Inflammatory macrophage (primary cell): Measurements from ENCODE around the gene FLII.
"Not testable (repeated sequence)": the region's sequence is repeated elsewhere in the genome, so short reads cannot be mapped to it uniquely, and the experiment has no call there.

Source experiments
- DNase-seq, 2 donors: peaks; one replicate each; pipeline ENCODE4 v3.0.0-alpha.2; 2020 to 2022
- total RNA-seq, 18 experiments: gene quantifications; one replicate each; lab custom pipeline; 2026; ENCODE audit warnings: mixed read lengths in 6 of 18, inconsistent platforms in 2 of 18; lab: John Stamatoyannopoulos, UW

The FLII gene
- total RNA-seq, result 223 to 533 (median 336) reads per million in 18 experiments

DNA sequence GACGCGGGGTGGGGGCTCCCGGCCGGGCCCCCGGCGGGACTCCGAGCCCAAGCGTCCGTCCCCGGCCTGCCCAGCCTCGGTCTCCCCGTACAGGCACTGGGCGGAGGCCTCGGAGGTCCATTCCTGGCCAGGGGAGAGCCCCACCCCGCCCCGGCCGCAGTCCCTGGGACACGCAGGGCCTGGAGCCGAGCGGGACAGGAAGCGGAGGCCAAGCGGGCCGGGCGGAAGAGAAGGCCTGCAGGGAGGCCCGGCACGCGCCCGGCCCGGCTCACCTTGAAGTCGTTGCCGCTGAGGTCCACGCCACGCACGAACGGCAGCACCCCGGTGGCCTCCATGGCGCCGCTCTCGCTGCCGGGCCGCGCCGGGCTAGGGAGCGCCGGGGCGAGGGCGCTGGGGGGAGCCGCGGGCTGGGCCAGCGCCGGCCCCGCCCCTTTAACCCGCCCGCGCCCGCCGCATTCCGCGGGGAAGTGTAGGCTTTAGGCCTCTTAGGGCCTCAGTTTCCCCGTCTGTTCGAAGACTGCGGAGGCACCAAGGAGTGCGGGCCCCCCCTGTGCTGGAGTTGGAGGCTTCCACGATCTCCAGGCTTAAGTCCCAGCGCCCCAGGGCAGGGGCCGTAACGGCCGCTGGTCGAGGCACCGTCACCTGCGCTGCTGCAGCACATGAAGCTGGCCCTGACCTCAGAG lies at the start of gene FLII:
Gene FLII (minus strand): TSS at position 383 of the 683 bp plus-strand sequence. CDS start 48 bp downstream, at position 335.
- peak; percentile 37 to 60 for DNase-seq

DNA sequence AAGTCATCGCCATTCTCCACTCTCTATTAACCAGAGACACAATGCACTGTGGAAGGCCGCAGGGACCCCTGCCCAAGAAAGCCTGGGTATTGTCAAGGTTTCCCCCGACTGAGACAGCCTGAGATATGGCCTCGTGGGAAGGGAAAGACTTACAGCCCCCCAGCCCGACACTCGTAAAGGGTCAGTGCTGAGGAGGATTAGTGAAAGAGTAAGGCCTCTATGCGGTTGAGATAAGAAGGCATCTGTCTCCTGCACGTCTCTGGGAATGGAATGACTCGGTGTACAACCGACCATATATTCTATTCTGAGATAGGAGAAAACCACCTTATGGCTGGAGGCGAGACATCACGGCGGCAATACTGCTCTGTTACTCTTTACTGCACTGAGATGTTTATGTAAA lies 44.7 kb upstream of the FLII start:
- DNase-seq, result not testable (repeated sequence)

DNA sequence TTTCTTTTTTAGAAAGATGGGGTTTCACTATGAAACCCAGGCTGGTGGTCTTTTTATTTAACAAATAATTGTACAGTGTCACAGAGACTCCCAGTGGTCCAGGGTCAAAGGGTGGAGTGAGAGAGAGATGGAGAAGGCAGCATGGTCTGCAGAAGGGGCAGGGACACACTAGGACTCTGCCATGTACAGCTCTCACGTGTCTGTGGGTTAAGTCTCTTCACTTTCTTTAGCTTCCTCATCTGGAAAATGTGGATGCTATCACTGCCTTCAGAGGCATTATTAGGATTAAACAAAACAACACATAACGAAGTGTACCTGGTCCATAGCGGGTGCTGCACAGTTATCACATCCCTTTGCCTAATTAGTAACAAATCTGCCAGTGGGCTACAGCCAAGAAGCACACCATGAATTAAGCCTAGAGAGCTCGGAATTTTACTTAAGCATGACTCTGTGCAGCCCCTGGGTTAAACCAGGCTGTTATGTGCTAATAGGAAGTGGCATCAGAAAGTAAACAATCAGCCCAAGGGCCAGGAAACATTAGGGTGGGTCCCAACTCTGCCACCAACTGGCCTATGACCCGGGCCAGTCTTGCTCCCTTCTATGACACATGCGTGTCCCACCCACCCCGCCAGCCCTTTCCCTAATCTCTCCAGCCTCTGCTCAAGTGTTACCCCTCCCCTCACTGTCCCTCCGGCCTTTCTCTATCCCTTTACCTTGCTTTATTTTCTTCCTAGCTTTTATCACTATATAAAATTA lies 42.4 kb upstream of the FLII start:
- peak; percentile 39 to 65 for DNase-seq

DNA sequence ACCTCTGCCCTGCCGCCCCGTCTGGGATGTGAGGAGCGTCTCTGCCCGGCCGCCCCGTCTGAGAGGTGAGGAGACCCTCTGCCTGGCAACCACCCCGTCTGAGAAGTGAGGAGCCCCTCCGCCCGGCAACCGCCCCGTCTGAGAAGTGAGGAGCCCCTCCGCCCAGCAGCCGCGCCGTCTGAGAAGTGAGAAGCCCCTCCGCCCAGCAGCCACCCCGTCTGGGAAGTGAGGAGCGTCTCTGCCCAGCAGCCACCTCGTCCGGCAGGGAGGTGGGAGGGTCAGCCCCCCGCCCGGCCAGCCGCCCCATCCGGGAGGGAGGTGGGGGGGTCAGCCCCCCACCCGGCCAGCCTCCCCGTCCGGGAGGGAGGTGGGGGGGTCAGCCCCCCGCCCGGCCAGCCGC lies 39.5 kb upstream of the FLII start:
- not testable (repeated sequence) for DNase-seq

DNA sequence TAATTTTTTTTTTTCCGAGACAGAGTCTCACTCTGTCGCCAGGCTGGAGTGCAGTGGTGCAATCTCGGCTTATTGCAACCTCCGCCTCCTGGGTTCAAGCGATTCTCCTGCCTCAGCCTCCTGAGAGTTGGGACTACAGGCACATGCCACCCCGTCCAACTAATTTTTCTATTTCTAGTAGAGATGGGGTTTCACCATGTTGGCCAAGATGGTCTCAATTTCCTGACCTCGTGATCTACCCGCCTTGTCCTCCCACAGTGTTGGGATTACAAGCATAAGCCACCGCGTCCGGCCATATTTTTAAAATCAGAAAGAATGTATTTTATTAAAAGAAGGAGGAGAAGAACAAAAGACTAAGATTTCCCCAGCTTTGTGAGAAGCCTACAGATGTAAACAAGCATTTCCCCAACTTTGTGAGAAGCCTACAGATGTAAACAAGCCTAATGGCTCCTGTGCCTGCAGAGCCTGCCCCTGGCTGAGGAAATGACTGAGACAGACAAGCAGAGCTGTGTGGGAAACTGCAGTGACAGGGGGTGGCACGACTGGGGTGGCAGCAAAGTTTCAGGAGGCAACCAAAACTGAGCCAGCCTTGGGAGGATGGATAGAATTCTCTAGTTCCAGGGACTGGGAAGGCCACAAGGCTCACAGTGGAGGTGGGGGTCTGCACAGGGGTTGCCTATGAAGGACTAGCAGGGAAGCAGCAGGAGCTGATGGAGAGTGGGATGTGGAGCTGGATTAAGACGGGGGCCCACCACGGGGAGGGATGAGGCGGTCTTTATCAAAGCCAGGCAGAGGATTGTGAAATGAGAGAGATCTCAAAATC lies 33.4 kb upstream of the FLII start:
- no peak for DNase-seq

DNA sequence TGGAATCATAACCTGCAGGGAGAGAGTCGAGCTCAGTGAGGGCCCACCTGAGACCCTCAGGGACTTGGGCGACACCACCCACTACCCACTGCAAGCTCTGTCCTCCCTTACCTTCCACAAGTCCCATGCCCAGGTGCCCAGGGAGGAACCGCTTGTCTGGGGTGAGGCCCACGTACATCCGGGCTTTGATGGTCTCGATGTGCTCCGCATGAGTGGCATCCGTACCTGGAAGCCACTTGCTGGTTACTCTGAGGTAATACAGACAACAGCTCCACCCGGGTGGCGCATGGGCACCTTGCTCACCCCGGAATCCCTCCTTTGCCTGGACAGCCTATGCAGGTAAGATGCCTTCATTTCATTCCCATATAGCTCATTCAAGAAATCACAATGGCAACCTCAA lies 26.8 kb upstream of the FLII start:
- DNase-seq, result no peak

DNA sequence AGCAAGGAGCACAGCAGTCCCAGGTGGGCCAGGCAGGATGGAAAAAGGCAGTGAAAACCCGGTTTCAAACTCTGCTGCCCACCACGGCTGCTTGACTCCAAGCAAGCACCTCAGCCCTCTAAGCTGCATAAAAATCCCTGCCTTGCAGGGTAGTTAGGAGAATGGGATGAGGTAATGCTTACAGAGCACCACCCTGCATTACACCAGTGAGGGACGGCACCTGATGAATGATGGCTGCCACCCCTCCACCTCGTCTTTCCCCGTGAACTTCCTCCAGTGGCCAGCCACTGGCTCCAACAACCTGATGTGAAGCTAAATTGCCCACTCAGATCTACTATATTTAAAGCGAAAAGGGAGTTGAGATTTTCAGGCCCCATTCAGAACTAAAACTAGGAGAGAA lies 23.2 kb upstream of the FLII start:
- DNase-seq, result no peak

DNA sequence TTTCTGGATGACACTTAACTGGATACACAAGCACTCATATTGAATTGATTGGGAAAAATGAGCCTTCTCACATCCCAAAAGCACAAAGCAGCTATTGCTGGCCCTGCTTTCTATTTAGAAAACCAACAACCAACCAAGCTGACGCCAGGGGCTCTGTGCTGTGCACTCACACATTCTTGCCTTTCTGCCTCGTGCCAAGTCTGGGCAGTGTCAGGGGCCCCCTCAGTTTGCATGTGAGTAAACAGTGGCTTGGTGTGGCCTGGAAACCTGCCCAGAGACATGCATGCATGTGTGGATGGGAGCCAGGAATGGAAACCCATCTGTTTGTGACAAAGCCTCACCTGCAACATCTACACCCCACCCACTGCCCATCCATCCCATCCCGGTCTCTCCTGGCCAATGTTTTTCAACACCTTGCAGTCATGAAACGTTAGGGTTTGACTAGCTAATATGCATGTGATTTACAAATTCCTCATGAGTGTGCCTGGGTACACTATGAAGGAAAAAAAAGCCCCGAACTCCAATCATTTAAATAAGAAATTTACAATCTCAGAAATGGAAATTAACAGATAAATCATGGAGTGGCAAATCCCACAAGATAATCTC lies 22.3 kb upstream of the FLII start:
- no peak for DNase-seq

DNA sequence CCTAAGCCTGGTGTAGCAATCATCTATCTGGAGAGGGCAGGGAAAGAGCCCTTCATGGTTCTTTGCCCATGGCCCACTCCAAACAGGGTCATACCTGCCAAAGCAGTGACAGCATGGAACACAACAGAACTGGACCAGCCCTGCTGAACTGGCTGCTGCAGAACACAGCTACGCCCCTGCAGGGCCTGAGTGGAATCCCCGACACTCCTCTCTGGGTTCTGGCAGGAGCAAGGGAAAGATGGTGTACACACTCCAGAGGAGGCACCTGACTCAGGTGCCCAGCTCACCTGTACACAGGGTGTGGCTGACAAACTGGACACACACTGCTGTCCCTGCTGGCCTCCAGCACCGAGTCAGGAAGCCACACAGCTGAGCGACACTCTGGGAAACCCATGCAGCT lies 21.7 kb upstream of the FLII start:
- no peak for DNase-seq

DNA sequence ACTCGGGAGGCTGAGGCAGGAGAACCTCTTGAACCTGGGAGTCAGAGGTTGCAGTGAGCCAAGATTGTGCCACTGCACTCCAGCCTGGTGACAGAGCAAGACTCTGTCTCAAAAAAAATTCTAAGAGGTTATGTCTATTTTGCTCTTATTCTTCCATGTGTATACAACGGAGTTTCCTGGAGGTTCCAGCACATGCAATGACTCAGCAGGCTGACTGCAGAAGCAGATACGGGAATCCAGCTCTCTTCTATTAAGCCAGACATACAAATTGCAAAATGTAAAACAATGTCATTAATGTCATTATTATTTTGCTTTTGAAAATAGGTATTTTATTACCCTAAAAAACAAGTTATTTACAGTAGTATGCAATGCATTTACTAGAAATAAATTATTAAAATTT lies 20.3 kb upstream of the FLII start:
- DNase-seq, result no peak

DNA sequence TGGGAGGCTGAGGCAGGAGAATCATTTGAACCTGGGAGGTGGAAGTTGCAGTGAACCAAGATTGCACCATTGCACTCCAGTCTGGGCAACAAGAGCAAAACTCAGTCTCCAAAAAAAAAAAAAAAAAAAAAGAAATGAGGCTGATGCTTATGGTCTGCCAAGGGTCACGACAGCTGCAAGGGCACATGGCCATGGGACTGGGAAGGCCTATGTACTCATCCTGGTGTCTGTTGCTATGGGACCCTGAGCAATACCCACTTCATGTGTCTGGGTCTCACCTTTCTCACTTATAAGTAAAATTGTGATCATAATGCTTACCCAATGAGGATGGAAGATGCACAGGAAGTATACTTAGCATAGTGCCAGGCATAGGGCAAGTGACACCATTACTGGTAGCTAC lies 18.5 kb upstream of the FLII start:
- DNase-seq, result no peak

DNA sequence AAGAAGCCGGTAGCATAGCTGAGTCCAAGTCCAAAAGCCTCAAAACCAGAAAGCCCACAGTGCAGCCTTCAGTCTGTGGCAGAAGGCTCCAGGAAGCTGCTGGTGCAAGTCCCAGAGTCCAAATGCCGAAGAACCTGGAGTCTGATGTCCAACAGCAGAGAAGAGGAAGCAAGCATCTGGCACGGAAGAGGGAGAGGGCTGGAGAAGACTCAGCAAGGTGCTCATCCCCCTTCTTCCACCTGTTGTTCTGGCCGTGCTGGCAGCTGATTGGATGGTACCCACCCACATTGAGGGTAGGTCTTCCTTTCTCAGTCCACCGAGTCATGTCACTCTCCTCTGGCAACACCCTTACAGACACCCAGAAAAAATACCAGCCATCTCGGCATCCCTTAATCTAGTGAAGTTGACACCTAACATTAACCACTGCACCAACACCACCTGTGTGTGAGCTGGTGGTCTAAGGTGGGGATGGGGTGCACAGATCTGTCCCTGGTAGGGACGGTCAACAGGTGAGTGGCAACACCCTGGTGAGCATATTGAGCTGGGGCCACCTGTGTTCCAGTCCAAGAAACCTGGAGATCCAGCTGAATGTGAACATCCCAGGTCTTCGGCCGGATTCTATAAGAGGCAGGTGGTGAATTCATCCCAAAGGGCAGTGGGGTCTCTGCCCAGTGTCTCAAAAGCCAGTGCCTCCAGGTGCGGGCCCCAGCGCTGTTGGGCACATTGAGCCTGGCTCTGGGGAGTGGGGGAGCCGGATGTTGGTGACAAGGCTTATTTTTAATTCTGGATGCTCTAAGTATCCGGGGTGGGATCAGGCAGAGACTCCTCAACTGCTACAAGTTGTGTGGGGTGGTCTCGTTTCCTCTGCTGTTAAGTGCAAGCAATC lies 11.8 kb upstream of the FLII start:
- DNase-seq, result no peak

DNA sequence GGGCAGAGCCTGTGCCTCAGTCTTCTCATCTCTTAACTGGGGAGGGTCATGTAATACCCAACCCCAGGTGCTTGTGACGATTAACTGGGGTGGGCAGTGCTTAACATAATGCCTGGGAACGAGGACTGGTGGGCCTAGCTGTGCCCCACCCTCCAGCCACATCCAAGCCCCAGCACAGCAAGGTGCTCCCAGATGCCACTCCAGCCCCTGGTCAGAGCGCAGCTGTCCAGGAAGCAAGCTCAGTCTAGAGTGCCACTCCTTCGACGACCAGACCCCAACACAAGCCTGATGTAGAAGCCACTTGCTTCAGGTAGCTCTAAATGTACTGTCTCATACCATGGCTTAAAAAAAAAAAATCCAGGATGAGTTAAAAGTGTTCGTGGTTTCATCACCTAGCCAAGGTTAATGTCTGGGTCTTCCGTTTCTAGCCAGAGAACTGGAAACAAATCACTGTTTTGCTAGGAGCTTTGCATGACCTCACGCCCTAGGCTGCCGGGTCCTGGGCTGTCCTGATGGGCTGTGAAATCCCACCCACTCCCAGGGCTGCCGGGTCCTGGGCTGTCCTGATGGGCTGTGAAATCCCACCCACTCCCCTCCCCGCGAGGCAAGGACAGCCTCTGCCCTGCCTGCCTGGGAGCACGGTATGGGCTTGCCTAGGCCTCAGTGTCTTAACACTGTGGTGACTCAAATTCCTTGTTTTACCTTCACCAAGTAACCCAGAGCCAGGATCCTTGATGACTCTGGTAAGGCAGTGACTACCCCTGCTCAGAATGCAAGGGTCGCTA lies 9.6 kb upstream of the FLII start:
- DNase-seq, result no peak

DNA sequence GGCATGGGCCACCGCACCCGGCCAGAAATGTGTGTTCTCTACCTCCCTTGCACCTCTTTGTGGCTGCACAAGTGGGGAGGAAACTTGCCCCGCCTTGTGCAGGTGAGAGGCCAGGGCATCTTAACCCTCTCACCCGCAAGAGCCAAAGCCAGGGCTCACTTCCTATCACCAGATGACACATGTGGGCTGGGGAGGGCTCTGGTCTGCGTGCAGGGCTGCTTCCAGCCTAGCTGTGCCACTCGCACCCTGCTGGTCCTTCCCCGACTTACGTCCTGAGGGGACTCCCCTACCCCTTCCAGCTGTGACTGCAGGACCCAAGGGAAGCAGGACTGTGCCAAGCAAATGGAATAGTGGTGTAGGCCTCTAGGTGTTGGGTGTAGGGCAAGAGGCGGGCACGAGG lies 8.8 kb upstream of the FLII start:
- DNase-seq, result no peak

DNA sequence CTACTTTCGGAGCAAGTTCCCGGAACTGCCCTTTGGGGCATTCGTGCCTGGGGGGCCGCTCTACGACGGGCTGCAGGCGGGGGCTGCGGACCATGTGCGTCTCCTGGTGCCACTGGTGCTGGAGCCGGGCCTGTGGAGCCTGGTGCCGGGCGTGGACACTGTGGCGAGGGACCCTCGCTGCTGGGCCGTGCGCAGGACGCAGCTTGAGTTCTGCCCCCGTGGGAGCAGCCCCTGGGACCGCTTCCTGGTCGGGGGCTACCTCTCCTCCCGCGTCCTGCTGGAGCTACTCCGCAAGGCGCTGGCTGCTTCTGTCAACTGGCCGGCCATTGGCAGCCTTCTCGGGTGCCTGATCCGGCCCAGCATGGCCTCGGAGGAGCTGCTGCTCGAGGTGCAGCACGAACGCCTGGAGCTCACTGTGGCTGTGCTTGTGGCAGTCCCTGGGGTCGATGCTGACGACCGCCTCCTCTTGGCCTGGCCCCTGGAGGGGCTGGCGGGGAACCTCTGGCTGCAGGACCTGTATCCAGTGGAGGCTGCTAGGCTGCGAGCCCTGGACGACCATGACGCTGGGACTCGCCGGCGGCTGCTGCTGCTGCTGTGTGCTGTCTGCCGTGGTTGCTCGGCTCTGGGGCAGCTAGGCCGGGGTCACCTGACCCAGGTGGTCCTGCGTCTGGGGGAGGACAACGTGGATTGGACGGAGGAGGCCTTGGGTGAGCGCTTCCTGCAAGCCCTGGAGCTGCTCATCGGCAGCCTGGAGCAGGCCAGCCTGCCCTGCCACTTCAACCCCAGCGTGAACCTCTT lies 5.5 kb upstream of the FLII start:
- no peak for DNase-seq

DNA sequence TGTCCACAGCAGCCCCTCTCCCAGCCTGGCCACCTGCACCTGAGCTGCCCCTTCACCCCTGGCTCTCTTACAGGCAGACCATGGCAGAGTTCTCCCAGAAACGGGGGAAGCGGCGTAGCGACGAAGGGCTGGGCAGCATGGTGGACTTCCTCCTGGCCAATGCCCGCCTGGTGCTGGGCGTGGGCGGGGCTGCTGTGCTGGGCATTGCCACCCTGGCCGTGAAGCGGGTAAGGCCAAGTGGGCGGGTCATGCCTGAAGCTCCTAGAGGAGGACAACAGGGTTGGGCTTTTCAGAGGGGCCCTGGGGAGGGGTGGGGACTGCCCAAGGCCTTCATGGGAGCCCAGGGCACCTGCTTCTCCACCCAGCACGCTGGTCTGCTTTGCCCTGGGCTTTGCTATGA lies 4.1 kb upstream of the FLII start:
- no peak for DNase-seq

DNA sequence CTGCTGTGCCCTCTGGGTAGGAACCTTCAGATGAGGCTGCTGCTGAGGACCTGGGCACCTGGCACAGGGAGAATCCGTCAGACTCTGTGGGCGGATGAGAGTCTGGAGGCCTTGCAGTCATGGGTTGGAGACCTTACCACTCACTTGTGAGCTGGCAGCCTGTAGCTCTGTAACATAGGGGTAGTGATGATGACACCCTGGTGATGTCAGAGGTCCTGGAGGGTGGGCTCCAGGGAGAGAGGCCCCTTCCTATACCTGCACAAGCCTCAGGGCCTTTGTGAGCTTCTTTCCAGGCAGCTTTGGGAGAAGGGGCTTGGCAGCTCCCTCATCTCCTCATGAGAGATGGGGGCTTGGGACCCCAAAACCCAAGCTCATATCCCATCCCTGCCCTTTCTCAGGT lies 3.6 kb upstream of the FLII start:
- DNase-seq, result no peak

DNA sequence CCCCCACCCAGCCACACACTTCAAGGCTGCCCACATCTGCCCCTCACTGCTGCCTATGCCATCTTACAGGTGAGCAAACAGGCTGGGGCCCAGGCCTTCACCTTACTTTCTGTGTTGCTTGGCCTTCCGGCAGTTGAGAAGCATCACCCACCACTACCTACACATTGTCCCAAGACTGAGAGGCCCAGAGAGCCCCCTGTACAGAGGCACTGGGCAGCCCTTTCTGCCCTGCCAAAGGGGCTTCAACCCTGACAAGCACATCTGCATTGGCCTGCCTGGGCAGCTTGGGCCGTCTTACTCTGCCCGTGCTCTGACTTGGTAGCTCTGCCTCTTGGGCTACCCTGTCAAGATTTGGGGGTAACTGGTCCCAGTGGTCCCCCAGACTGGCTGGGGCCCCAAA lies 3.1 kb upstream of the FLII start:
- no peak for DNase-seq

DNA sequence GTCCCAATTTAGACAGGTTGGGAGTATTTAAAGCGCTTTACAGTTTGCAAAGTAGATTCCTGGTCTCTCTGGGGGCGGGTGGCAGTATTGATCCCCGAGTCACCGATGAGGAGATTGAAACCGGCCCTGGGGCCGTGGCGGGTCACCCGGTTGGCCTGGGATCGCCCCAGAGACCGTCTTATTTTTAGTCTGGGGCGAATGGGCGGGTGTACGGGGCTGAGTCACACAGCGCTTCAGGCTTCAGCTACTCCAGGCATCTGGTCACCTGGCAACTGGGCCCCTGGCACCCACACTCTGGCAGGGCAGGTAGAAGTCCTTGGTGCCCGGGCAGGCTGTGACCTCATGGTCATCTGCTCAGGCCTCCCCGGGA lies 2.6 kb upstream of the FLII start:
- DNase-seq, result peak; percentile 11 to 53
